Natural killer cell (primary cell): ENCODE data around the gene TMEM43. TPM values are rescaled to one million over a fixed set of nuclear protein-coding genes. Genes with fewer than 3 reads are reported as not detected.

ENCODE experiments used
- ATAC-seq, 3 donors: fragments of 150-1000 bp in 2 of 3; fragments of 200-7000 bp in 1 of 3; cut with Tn5 transposase; 1 replicate in 1 of 3; 2 replicates in 2 of 3; pipeline ENCODE4 v1.10.0; 2021; ENCODE audit warnings: mild to moderate bottlenecking in 2 of 3, moderate library complexity in 2 of 3
- DNase-seq, 2 donors: peaks; one replicate each; pipeline versions ENCODE4 v3.0.0 to v3.0.0-alpha.2; 2013 to 2021; ENCODE audit warnings: mixed read lengths in 1 of 2
- H3K27ac ChIP-seq: one replicate; pipeline ENCODE4 v1.5.1; 2013; ENCODE audit warnings: mild to moderate bottlenecking, low read length
- H3K27me3 ChIP-seq: one replicate; pipeline ENCODE4 v1.6.1; 2013; ENCODE audit warnings: low read length; ENCODE audit not compliant: control insufficient read depth, insufficient read depth
- H3K36me3 ChIP-seq: one replicate; pipeline ENCODE4 v1.6.1; 2013; ENCODE audit warnings: low read length; ENCODE audit not compliant: control insufficient read depth, insufficient read depth
- H3K4me1 ChIP-seq: one replicate; pipeline ENCODE4 v1.6.1; 2013; ENCODE audit warnings: low read length; ENCODE audit not compliant: control insufficient read depth, insufficient read depth
- H3K4me3 ChIP-seq: one replicate; pipeline ENCODE4 v1.5.1; 2013; ENCODE audit warnings: low read length
- H3K9me3 ChIP-seq: one replicate; pipeline ENCODE4 v1.6.1; 2013; ENCODE audit warnings: low read length; ENCODE audit not compliant: control insufficient read depth, insufficient read depth
- H3K27ac Mint-ChIP-seq, 2 donors: one replicate each; pipeline ENCODE4 v1.8.0; 2022; ENCODE audit warnings: mild to moderate bottlenecking in 2 of 2, mixed read lengths in 2 of 2, moderate library complexity in 1 of 2
- H3K27me3 Mint-ChIP-seq, 2 donors: one replicate each; pipeline ENCODE4 v1.8.0; 2022; ENCODE audit warnings: low read depth in 2 of 2, mixed read lengths in 2 of 2
- H3K36me3 Mint-ChIP-seq: one replicate; pipeline ENCODE4 v1.8.0; 2022; ENCODE audit warnings: mixed read lengths
- H3K4me1 Mint-ChIP-seq, 2 donors: one replicate each; pipeline ENCODE4 v1.8.0; 2022; ENCODE audit warnings: mixed read lengths in 2 of 2
- H3K4me3 Mint-ChIP-seq: one replicate; pipeline ENCODE4 v1.8.0; 2022; ENCODE audit warnings: mild to moderate bottlenecking, moderate library complexity, mixed read lengths
- H3K9me3 Mint-ChIP-seq, 2 donors: one replicate each; pipeline ENCODE4 v1.8.0; 2022; ENCODE audit warnings: mixed read lengths in 2 of 2
- WGBS: methylation state at CpG from one replicate; pipeline ENCODE4 v1.1.7; 2013; ENCODE audit warnings: missing lambda C conversion rate; ENCODE audit not compliant: insufficient coverage; 5-methylcytosine and 5-hydroxymethylcytosine counted together
- intact Hi-C: fragments of 100-400 bp; cut with micrococcal nuclease; formaldehyde crosslinking; loops from one replicate; pipeline ENCODE4 v1.14.2; 2022
- total RNA-seq, 4 donors: library from RNA; stranded (reverse); fragments of 120-200 nt in 1 of 4; gene quantifications; one replicate each; pipeline versions ENCODE4 v1.2.3 to v1.2.4, GENCODE V29; 2013 to 2022
- TF ChIP-seq, protein P1 (sequence below): fragments of 200-600 bp; IDR thresholded peaks from one replicate; pipeline ENCODE4 v1.8.0; 2022; ENCODE audit warnings: antibody characterized with exemption

Gene TMEM43
- total RNA-seq, 3 donors from 2014 or later (not counting 1 experiment from before 2014, with no cell fraction given): 49.5 to 61.1 (median 54.1) TPM

DNA sequence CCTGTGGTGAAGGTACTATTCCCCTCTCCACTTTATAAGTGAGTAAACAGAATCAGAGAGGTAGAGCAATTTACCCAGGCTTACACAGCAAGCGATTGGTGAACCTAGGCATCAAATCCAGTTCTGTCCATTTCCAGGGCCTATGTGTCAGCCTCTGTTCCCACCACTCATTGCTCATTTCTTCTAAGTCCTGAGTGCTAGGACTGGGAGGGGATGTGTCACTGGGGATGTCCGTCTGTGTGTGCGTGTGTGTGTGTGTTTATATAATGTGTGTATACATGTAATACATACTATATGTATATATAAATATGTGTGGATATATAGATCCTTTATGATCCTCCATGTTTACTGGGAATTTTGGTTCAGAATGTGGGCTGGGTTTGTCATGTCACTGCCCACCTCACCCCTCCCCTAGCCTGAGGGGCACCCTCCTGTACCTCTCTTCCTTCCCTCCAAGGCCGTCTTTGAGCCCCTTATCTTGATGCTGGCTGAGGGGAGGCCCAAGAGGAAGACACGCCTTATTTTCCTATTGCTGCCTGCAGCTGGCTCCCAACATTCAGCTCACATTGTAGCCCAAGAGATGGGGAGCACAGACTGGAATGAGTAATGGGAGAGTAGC lies 2.1 kb downstream of the TMEM43 start:
- peak overlapping the region; percentile 92 to 93 for H3K27ac Mint-ChIP-seq
- peaks cover 44 to 60% of the 10 kb centered on the region in 2 donors for H3K4me1 Mint-ChIP-seq
- intact Hi-C loops: no loop called here
- H3K4me1 ChIP-seq: peaks cover 39% of the 10 kb centered on the region
- no peaks in the 10 kb centered on the region for H3K27me3 Mint-ChIP-seq
- WGBS: 100% methylated on average over 2 of the region's 5 CpGs
- H3K27ac ChIP-seq: no peak overlapping the region
- TF ChIP-seq, protein P1, sequence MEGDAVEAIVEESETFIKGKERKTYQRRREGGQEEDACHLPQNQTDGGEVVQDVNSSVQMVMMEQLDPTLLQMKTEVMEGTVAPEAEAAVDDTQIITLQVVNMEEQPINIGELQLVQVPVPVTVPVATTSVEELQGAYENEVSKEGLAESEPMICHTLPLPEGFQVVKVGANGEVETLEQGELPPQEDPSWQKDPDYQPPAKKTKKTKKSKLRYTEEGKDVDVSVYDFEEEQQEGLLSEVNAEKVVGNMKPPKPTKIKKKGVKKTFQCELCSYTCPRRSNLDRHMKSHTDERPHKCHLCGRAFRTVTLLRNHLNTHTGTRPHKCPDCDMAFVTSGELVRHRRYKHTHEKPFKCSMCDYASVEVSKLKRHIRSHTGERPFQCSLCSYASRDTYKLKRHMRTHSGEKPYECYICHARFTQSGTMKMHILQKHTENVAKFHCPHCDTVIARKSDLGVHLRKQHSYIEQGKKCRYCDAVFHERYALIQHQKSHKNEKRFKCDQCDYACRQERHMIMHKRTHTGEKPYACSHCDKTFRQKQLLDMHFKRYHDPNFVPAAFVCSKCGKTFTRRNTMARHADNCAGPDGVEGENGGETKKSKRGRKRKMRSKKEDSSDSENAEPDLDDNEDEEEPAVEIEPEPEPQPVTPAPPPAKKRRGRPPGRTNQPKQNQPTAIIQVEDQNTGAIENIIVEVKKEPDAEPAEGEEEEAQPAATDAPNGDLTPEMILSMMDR: no peak
- peak overlapping the region; percentile 73 for H3K4me3 Mint-ChIP-seq
- ATAC-seq (no peak), DNase-seq (no peak)
- no peaks in the 10 kb centered on the region for H3K9me3 ChIP-seq
- no peak overlapping the region for H3K4me3 ChIP-seq
- H3K36me3 Mint-ChIP-seq: peaks cover 16% of the 10 kb centered on the region
- no peaks in the 10 kb centered on the region for H3K9me3 Mint-ChIP-seq
- peaks cover 35% of the 10 kb centered on the region for H3K36me3 ChIP-seq
- no peaks in the 10 kb centered on the region for H3K27me3 ChIP-seq

DNA sequence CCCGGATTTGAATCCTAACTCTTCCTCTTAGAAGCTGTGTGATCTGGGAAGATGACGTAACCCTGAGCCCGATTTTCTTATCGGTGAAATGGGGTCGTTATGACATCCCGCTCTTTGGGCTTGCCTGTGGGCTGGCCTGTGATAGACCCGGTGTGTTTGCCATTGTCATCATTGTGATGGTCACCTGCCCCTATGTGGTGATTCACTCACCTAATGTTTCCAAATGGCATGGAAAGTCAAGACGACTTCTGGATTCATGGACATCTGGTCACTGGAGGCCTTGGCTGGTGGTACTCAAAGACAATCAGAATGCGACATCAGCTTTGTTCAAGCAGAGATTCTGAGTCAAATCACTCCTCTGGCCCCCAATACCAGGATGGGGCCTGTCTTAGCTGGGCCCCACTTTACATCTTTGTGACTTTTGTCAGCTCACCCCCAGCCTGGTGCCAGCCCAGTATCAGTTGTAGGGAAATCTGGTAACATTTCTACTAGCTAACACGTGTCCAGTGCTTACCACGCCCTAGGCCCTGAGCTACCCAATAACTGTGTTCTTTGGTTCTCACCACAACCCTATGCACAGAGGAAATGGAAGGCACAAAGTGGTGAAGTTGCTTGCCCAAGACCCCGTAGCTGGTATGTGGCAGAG lies 2.8 kb downstream of the TMEM43 start:
- DNase-seq (no peak), ATAC-seq (no peak)
- Mint-ChIP-seq H3K4me3 (peak overlapping the region; percentile 28), H3K27ac (peak overlapping the region; percentile 65 to 78), H3K36me3 (peaks cover 16% of the 10 kb centered on the region), H3K4me1 (peaks cover 44 to 54% of the 10 kb centered on the region in 2 donors), H3K9me3 (no peaks in the 10 kb centered on the region), H3K27me3 (no peaks in the 10 kb centered on the region)
- WGBS: 86% methylated on average over 12 of the region's 12 CpGs
- Histone ChIP-seq H3K9me3 (no peaks in the 10 kb centered on the region), H3K36me3 (peaks cover 41% of the 10 kb centered on the region), H3K4me3 (no peak overlapping the region), H3K27ac (no peak overlapping the region), H3K27me3 (no peaks in the 10 kb centered on the region), H3K4me1 (peaks cover 39% of the 10 kb centered on the region)
- TF ChIP-seq, protein P1: no peak
- intact Hi-C loops: no loop called here

DNA sequence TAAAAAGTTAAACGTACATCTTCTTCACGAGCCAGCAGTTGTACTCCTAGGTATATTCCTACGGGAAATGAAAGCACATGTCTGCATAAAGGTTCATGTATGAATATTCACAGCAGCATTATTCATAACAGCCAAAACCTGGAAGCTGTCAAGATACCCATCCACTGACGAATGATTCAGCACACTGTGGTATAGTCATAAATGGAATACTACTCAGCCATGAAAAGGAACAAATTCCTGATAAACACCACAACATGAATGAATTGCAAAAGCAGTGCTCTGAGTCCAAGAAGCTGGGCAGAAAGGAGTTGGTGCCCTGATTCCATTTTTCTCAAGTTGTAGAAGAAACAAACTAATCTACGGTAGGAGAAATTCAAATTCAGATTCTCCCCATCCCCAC lies 3.9 kb downstream of the TMEM43 start:
- peak overlapping the region; percentile 65 to 78 for H3K27ac Mint-ChIP-seq
- peaks cover 40 to 47% of the 10 kb centered on the region in 2 donors for H3K4me1 Mint-ChIP-seq
- H3K27me3 Mint-ChIP-seq: no peaks in the 10 kb centered on the region
- DNase-seq: no peak
- intact Hi-C loops: no loop called here
- Histone ChIP-seq H3K27me3 (no peaks in the 10 kb centered on the region), H3K9me3 (no peaks in the 10 kb centered on the region), H3K27ac (no peak overlapping the region), H3K4me1 (peaks cover 36% of the 10 kb centered on the region), H3K36me3 (peaks cover 52% of the 10 kb centered on the region), H3K4me3 (no peak overlapping the region)
- no peaks in the 10 kb centered on the region for H3K9me3 Mint-ChIP-seq
- TF ChIP-seq, protein P1: no peak
- WGBS: 97% methylated on average over 4 of the region's 5 CpGs
- peaks cover 16% of the 10 kb centered on the region for H3K36me3 Mint-ChIP-seq
- no peak overlapping the region for H3K4me3 Mint-ChIP-seq
- no peak for ATAC-seq
